ENCODE measurements around the gene KCNQ1.

Gene KCNQ1

GRCh38 chr11:2508793-2509192 lies 64.0 kb downstream of the KCNQ1 start:
- H3K4me3 ChIP-seq (ENCODE audit: insufficient read depth, low read depth, low read length, poor library complexity, severe bottlenecking) = no peak overlapping the region
- H3K4me1 ChIP-seq (ENCODE audit: control insufficient read depth, insufficient read depth, low read length, poor library complexity, severe bottlenecking) = no peaks in the 10 kb centered on the region
- no peaks in the 10 kb centered on the region for H3K9me3 ChIP-seq (ENCODE audit: control insufficient read depth, low read length)
- H3K27ac ChIP-seq (ENCODE audit: insufficient read depth, low read length, poor library complexity, severe bottlenecking) = no peak overlapping the region
- no peaks in the 10 kb centered on the region for H3K36me3 ChIP-seq (ENCODE audit: control insufficient read depth, insufficient read depth, low read length)
- no peak for DNase-seq
- no peaks in the 10 kb centered on the region for H3K27me3 ChIP-seq (replicated peaks; ENCODE audit: control insufficient read depth, insufficient read depth, low read length, poor library complexity, severe bottlenecking)

- H3K27ac ChIP-seq (ENCODE audit: insufficient read depth, low read length, poor library complexity, severe bottlenecking) = no peak overlapping the region
- no peaks in the 10 kb centered on the region for H3K27me3 ChIP-seq (replicated peaks; ENCODE audit: control insufficient read depth, insufficient read depth, low read length, poor library complexity, severe bottlenecking)
Observed at GRCh38 chr11:2509481-2510001, 64.7 kb downstream of the KCNQ1 start.

GRCh38 chr11:2510626-2511402 lies 66.0 kb downstream of the KCNQ1 start:
- Histone ChIP-seq H3K36me3 (ENCODE audit: control insufficient read depth, insufficient read depth, low read length) (no peaks in the 10 kb centered on the region), H3K9me3 (ENCODE audit: control insufficient read depth, low read length) (no peaks in the 10 kb centered on the region), H3K27me3 (replicated peaks; ENCODE audit: control insufficient read depth, insufficient read depth, low read length, poor library complexity, severe bottlenecking) (no peaks in the 10 kb centered on the region), H3K4me3 (ENCODE audit: insufficient read depth, low read depth, low read length, poor library complexity, severe bottlenecking) (no peak overlapping the region), H3K4me1 (ENCODE audit: control insufficient read depth, insufficient read depth, low read length, poor library complexity, severe bottlenecking) (no peaks in the 10 kb centered on the region), H3K27ac (ENCODE audit: insufficient read depth, low read length, poor library complexity, severe bottlenecking) (no peak overlapping the region)
- DNase-seq = no peak

More at GRCh38 chr11:2509481-2510001, 64.7 kb downstream of the KCNQ1 start:
- no peaks in the 10 kb centered on the region for H3K4me1 ChIP-seq (ENCODE audit: control insufficient read depth, insufficient read depth, low read length, poor library complexity, severe bottlenecking)
- no peaks in the 10 kb centered on the region for H3K36me3 ChIP-seq (ENCODE audit: control insufficient read depth, insufficient read depth, low read length)
- no peaks in the 10 kb centered on the region for H3K9me3 ChIP-seq (ENCODE audit: control insufficient read depth, low read length)
- DNase-seq = no peak
- H3K4me3 ChIP-seq (ENCODE audit: insufficient read depth, low read depth, low read length, poor library complexity, severe bottlenecking) = no peak overlapping the region

- Histone ChIP-seq H3K9me3 (ENCODE audit: control insufficient read depth, low read length) (no peaks in the 10 kb centered on the region), H3K36me3 (ENCODE audit: control insufficient read depth, insufficient read depth, low read length) (no peaks in the 10 kb centered on the region), H3K4me3 (ENCODE audit: insufficient read depth, low read depth, low read length, poor library complexity, severe bottlenecking) (no peak overlapping the region), H3K27me3 (replicated peaks; ENCODE audit: control insufficient read depth, insufficient read depth, low read length, poor library complexity, severe bottlenecking) (no peaks in the 10 kb centered on the region), H3K4me1 (ENCODE audit: control insufficient read depth, insufficient read depth, low read length, poor library complexity, severe bottlenecking) (no peaks in the 10 kb centered on the region), H3K27ac (ENCODE audit: insufficient read depth, low read length, poor library complexity, severe bottlenecking) (no peak overlapping the region)
- DNase-seq = no peak
Observed at GRCh38 chr11:2511421-2512369, 66.9 kb downstream of the KCNQ1 start.

- Histone ChIP-seq H3K27me3 (replicated peaks; ENCODE audit: control insufficient read depth, insufficient read depth, low read length, poor library complexity, severe bottlenecking) (no peaks in the 10 kb centered on the region), H3K4me1 (ENCODE audit: control insufficient read depth, insufficient read depth, low read length, poor library complexity, severe bottlenecking) (no peaks in the 10 kb centered on the region), H3K9me3 (ENCODE audit: control insufficient read depth, low read length) (no peaks in the 10 kb centered on the region), H3K4me3 (ENCODE audit: insufficient read depth, low read depth, low read length, poor library complexity, severe bottlenecking) (no peak overlapping the region), H3K36me3 (ENCODE audit: control insufficient read depth, insufficient read depth, low read length) (no peaks in the 10 kb centered on the region), H3K27ac (ENCODE audit: insufficient read depth, low read length, poor library complexity, severe bottlenecking) (no peak overlapping the region)
- no peak for DNase-seq
Observed at GRCh38 chr11:2512431-2513407, 67.9 kb downstream of the KCNQ1 start.

- Histone ChIP-seq H3K4me3 (ENCODE audit: insufficient read depth, low read depth, low read length, poor library complexity, severe bottlenecking) (no peak overlapping the region), H3K27ac (ENCODE audit: insufficient read depth, low read length, poor library complexity, severe bottlenecking) (no peak overlapping the region), H3K9me3 (ENCODE audit: control insufficient read depth, low read length) (no peaks in the 10 kb centered on the region), H3K4me1 (ENCODE audit: control insufficient read depth, insufficient read depth, low read length, poor library complexity, severe bottlenecking) (no peaks in the 10 kb centered on the region), H3K27me3 (replicated peaks; ENCODE audit: control insufficient read depth, insufficient read depth, low read length, poor library complexity, severe bottlenecking) (no peaks in the 10 kb centered on the region), H3K36me3 (ENCODE audit: control insufficient read depth, insufficient read depth, low read length) (no peaks in the 10 kb centered on the region)
- no peak for DNase-seq
Observed at GRCh38 chr11:2513441-2513840, 68.6 kb downstream of the KCNQ1 start.

- no peak for DNase-seq
- Histone ChIP-seq H3K27ac (ENCODE audit: insufficient read depth, low read length, poor library complexity, severe bottlenecking) (no peak overlapping the region), H3K9me3 (ENCODE audit: control insufficient read depth, low read length) (no peaks in the 10 kb centered on the region), H3K27me3 (replicated peaks; ENCODE audit: control insufficient read depth, insufficient read depth, low read length, poor library complexity, severe bottlenecking) (no peaks in the 10 kb centered on the region), H3K4me3 (ENCODE audit: insufficient read depth, low read depth, low read length, poor library complexity, severe bottlenecking) (no peak overlapping the region), H3K4me1 (ENCODE audit: control insufficient read depth, insufficient read depth, low read length, poor library complexity, severe bottlenecking) (no peaks in the 10 kb centered on the region), H3K36me3 (ENCODE audit: control insufficient read depth, insufficient read depth, low read length) (no peaks in the 10 kb centered on the region)
Observed at GRCh38 chr11:2515401-2516275, 70.8 kb downstream of the KCNQ1 start.

- Histone ChIP-seq H3K4me1 (ENCODE audit: control insufficient read depth, insufficient read depth, low read length, poor library complexity, severe bottlenecking) (no peaks in the 10 kb centered on the region), H3K36me3 (ENCODE audit: control insufficient read depth, insufficient read depth, low read length) (no peaks in the 10 kb centered on the region), H3K27me3 (replicated peaks; ENCODE audit: control insufficient read depth, insufficient read depth, low read length, poor library complexity, severe bottlenecking) (no peaks in the 10 kb centered on the region), H3K4me3 (ENCODE audit: insufficient read depth, low read depth, low read length, poor library complexity, severe bottlenecking) (no peak overlapping the region), H3K27ac (ENCODE audit: insufficient read depth, low read length, poor library complexity, severe bottlenecking) (no peak overlapping the region), H3K9me3 (ENCODE audit: control insufficient read depth, low read length) (no peaks in the 10 kb centered on the region)
- DNase-seq = no peak
Observed at GRCh38 chr11:2516276-2517015, 71.6 kb downstream of the KCNQ1 start.
